Small intestine (tissue), 7 donors: ENCODE measurements around the gene PPP1R13B. TPM values are rescaled to one million over a fixed set of nuclear protein-coding genes. Genes with fewer than 3 reads are reported as not detected.

Experiments
- DNase-seq, 2 donors: peaks; one replicate each; pipeline versions ENCODE4 v3.0.0 to v3.0.0-alpha.2; 2013
- FAIRE-seq: peaks from 2 replicates; lab custom pipeline; 2012; peaks lifted over from hg19 to GRCh38; lab: Jason Lieb, UNC
- H3K27ac ChIP-seq, 3 donors: one replicate each; pipeline ENCODE4 v1.5.1; 2013; ENCODE audit warnings: low read length in 2 of 3, mild to moderate bottlenecking in 2 of 3, control low read depth in 1 of 3, inconsistent platforms in 1 of 3, low read depth in 1 of 3, moderate library complexity in 1 of 3
- H3K27me3 ChIP-seq, 3 donors: one replicate each; pipeline ENCODE4 v1.6.1; 2013; ENCODE audit warnings: low read length in 3 of 3, inconsistent platforms in 1 of 3; ENCODE audit not compliant: control insufficient read depth in 3 of 3, insufficient read depth in 3 of 3
- H3K36me3 ChIP-seq, 3 donors: one replicate each; pipeline ENCODE4 v1.6.1; 2013; ENCODE audit warnings: low read length in 3 of 3, inconsistent platforms in 1 of 3, low read depth in 1 of 3, mild to moderate bottlenecking in 1 of 3, moderate library complexity in 1 of 3; ENCODE audit not compliant: control insufficient read depth in 3 of 3, insufficient read depth in 2 of 3
- H3K4me1 ChIP-seq, 3 donors: one replicate each; pipeline ENCODE4 v1.6.1; 2013; ENCODE audit warnings: low read length in 2 of 3, inconsistent platforms in 1 of 3, low read depth in 1 of 3, mild to moderate bottlenecking in 1 of 3, moderate library complexity in 1 of 3; ENCODE audit not compliant: control insufficient read depth in 3 of 3, insufficient read depth in 2 of 3
- H3K4me3 ChIP-seq, 3 donors: one replicate each; pipeline ENCODE4 v1.5.1; 2013; ENCODE audit warnings: low read length in 3 of 3, control low read depth in 1 of 3, inconsistent platforms in 1 of 3, low read depth in 1 of 3, mild to moderate bottlenecking in 1 of 3, moderate library complexity in 1 of 3
- H3K9me3 ChIP-seq, 2 donors: one replicate each; pipeline ENCODE4 v1.6.1; 2013; ENCODE audit warnings: low read depth in 1 of 2, low read length in 1 of 2; ENCODE audit not compliant: control insufficient read depth in 2 of 2, insufficient read depth in 1 of 2
- WGBS, 3 donors: extraction: QIAGEN DNeasy Blood & Tissue Kit; methylation state at CpG; one replicate each; pipeline ENCODE4 v1.1.7; 2013; 5-methylcytosine and 5-hydroxymethylcytosine counted together
- polyA plus RNA-seq, 4 donors: library from polyadenylated mRNA; stranded (reverse) in 3 of 4; unstranded in 1 of 4; fragments of 200-250 nt in 3 of 4; fragments of 120-200 nt in 1 of 4; gene quantifications; one replicate each; pipeline versions ENCODE4 v1.2.1 to v1.2.3, GENCODE V29; 2013
- donor health status: healthy with polysubstance abuse.
- donor health status: control.
- donor health status: control.
- donor health status: Bipolar disorder and iron deficiency.
- donor health status: healthy.

Gene PPP1R13B
- polyA plus RNA-seq, 4 donors = 17.8 to 28.1 (median 23.3) TPM

DNA sequence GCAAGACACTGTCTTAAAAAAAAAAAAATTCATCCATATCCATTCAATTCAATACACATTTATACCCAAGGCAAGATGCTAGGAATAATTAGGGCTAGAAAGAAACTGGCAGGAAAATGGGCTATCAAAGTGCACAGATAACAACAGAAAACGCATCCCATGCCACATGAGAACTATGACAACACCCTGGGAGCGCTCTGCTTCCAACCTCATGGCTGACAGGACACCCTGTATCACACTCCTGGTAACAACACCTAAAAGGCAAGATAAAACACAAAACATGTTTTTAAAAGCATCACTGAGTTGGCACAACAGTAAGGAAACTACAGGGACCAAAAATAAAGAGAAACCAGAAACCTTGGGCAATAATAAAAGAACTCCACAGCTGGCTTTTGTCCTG is 76.9 kb downstream of the PPP1R13B start:
- peaks cover 2 to 8% (median 4%) of the 10 kb centered on the region in 3 donors for H3K36me3 ChIP-seq
- FAIRE-seq (no peak), DNase-seq (no peak)
- no peaks in the 10 kb centered on the region for H3K9me3 ChIP-seq
- no peak overlapping the region for H3K27ac ChIP-seq
- H3K4me3 ChIP-seq = no peak overlapping the region
- no peaks in the 10 kb centered on the region for H3K4me1 ChIP-seq
- WGBS, 3 donors = 88 to 94% (median 92%) methylated on average over 2 of the region's 2 CpGs
- no peaks in the 10 kb centered on the region for H3K27me3 ChIP-seq

DNA sequence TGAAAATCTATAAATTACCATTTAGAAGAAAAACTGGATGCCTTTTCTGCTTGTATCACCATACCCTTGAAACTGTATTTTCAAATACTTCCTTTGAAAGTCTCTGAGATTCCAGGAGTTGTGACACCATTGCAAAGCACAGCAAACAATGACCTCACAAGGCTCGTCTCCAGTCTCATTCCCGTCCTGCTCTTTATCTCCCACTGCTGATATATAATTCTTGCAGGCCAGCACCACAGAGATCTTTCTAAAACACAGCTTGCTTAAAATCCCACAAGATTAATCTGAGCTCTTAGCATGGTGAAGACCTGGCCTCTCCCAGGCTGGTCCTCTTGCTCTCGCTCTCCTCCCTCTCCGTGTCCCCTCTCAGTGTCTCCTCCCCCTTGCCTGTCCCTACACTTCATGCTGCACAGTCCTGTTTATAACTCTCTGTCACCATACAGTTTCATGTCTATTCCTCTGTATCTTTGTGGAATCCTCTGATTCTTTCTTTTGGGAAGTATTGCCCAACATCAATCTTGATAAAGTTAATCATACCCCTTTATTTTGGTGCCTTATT is 80.0 kb downstream of the PPP1R13B start:
- FAIRE-seq (no peak), DNase-seq (no peak)
- WGBS, 3 donors = 81 to 84% (median 82%) methylated on average over 4 of the region's 4 CpGs

DNA sequence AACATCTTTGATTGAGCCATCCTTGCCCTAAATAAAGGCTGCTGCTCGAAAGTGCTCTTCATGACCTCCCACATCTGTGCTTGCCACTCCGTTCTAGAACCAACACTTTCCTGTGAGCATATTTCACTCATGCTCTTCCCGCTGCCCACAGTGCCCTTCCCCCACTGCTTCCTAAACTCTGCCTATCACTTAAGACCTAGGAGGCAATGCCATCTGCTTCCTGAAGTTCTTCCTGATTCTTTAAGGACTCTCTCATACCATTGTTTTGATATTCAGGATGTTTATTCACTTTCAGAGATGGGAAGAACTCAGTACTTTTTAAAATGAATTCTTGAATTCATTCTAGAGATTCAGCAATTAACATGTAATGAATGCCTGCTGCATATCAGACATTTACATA is 81.8 kb downstream of the PPP1R13B start:
- Histone ChIP-seq H3K4me3 (no peak overlapping the region), H3K27ac (no peak overlapping the region)
- WGBS, 3 donors = 81 to 93% (median 90%) methylated on average over 3 of the region's 3 CpGs

More for the DNA sequence above, 80.0 kb downstream of the PPP1R13B start:
- Histone ChIP-seq H3K4me1 (no peaks in the 10 kb centered on the region), H3K4me3 (no peak overlapping the region), H3K27me3 (no peaks in the 10 kb centered on the region), H3K27ac (no peak overlapping the region), H3K9me3 (no peaks in the 10 kb centered on the region), H3K36me3 (peaks cover 3 to 6% (median 5%) of the 10 kb centered on the region in 3 donors)

DNA sequence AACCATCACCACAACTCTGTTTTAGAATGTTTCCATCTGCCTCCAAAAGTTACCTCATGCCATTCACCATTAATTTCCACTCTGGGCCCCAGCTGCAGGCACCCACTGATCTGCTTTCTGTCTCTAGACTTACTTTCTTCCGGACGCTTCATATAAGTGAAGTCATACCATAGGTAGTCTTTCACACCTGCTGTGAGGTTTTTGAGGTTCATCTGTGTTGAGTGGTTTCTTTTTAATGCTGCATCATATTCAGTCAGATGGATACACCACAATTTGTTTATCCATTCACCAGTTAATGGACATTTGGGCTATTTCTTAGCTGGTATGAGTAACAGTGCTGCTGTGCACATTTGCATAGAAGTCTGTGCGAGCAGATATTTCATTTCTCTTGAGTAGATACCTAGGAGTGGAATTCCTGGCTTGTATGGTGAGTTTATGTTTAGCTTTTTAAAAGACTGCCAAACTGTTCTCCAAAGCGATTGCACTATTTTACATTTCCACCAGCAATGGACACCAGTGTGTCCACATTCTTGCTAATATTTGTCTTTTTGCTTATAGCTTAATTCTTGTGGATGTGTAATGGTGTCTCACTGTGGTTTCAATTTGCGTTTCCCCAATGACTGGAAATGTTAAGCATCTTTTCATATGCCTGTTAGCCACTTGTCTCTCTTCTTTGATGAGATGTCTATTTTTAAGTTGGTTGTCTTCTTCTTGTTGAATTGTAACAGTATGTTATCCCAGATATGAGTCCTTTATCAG is 83.5 kb downstream of the PPP1R13B start:
- WGBS, 3 donors = 82 to 95% (median 89%) methylated on average over 5 of the region's 5 CpGs
- Histone ChIP-seq H3K9me3 (no peaks in the 10 kb centered on the region), H3K36me3 (peaks cover 3 to 8% (median 5%) of the 10 kb centered on the region in 3 donors), H3K4me1 (no peaks in the 10 kb centered on the region), H3K27me3 (no peaks in the 10 kb centered on the region), H3K4me3 (no peak overlapping the region), H3K27ac (no peak overlapping the region)
- no peak for DNase-seq
- no peak for FAIRE-seq

More for the DNA sequence above, 81.8 kb downstream of the PPP1R13B start:
- no peaks in the 10 kb centered on the region for H3K4me1 ChIP-seq
- no peaks in the 10 kb centered on the region for H3K9me3 ChIP-seq
- FAIRE-seq (no peak), DNase-seq (no peak)
- peaks cover 3 to 9% (median 5%) of the 10 kb centered on the region in 3 donors for H3K36me3 ChIP-seq
- no peaks in the 10 kb centered on the region for H3K27me3 ChIP-seq

DNA sequence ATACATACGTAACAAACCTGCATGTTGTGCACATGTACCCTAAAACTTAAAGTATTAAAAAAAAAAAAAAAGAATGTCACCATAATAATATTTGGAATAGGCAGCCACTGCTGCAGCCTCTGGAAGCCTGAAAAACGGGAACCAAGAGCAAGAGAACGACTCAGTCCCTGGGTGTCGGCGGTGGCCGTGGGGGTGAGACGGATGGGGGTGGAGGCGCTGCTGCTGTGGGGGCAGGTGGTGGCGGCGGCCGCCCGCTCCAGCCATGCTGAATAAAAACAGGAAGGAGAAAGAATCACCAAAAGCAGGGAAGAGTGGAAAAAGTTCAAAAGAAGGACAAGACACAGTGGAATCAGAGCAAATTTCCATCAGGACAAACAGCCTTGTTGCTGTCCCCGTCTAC is 84.8 kb downstream of the PPP1R13B start:
- H3K27ac ChIP-seq = no peak overlapping the region
- H3K27me3 ChIP-seq = no peaks in the 10 kb centered on the region
- DNase-seq (no peak), FAIRE-seq (no peak)
- no peaks in the 10 kb centered on the region for H3K9me3 ChIP-seq
- peaks cover 3 to 7% (median 5%) of the 10 kb centered on the region in 3 donors for H3K36me3 ChIP-seq
- 81 to 95% (median 86%) methylated on average over 13 of the region's 13 CpGs for WGBS, 3 donors
- H3K4me3 ChIP-seq = no peak overlapping the region
- H3K4me1 ChIP-seq = no peaks in the 10 kb centered on the region

DNA sequence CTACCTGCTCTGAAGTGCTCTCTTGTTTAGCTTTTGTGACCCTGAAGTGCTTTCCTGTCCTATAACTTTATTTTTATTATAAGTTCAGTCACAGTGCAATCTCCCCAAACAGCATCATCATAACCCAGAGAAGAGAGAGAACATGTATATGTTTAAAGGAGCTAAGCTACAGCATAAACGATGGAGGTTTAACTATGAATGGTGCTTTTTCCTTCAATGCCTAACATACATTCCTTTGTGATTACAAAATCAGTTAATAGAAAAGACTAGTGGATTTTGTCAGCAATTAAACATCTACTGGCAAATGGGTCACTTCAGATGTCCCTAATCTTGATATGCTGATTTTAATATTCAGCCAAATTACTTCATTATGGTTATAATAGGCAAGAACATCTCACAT is 85.3 kb downstream of the PPP1R13B start:
- FAIRE-seq (no peak), DNase-seq (no peak)
- 61 to 82% (median 76%) methylated on average over 1 of the region's 1 CpG for WGBS, 3 donors
- Histone ChIP-seq H3K27me3 (no peaks in the 10 kb centered on the region), H3K4me1 (no peaks in the 10 kb centered on the region), H3K36me3 (peaks cover 3 to 7% (median 6%) of the 10 kb centered on the region in 3 donors), H3K4me3 (no peak overlapping the region), H3K27ac (no peak overlapping the region), H3K9me3 (no peaks in the 10 kb centered on the region)

DNA sequence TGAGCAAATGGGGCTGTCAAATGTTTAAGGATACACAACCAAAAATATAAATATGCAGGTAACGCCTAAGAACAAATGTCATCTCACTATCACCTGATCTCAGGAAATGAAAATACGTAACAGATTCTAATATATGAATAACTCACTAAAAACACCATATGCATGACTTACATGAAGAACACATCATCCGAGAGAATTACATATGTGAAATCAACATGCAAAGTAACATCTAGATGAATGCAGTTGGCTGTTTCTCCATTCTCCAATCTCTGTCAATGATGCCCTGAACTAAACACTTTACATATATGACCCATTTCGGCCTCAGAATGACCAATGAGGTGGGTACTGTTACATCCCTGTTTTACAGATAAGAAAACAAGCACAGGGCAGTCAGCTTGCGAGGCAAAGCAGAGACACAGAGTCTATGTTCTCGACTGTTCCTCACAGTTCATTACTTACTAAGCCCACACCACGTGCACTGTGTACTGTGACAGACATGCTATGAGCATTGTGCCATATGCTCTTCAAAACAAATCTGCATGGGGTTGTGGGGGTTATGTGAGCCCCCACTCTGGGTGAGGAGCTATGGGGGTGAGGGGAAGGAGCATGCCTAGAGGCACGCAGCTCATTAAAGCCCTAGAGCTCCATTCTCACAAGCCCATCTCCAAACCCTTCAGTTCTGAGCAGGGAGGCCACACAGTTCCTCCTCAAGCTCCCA is 89.2 kb downstream of the PPP1R13B start:
- Histone ChIP-seq H3K27me3 (no peaks in the 10 kb centered on the region), H3K9me3 (no peaks in the 10 kb centered on the region), H3K4me1 (no peaks in the 10 kb centered on the region), H3K36me3 (peaks cover 0 to 15% (median 1%) of the 10 kb centered on the region in 3 donors), H3K4me3 (no peak overlapping the region), H3K27ac (no peak overlapping the region)
- no peak for FAIRE-seq
- WGBS, 3 donors = 93 to 95% (median 95%) methylated on average over 8 of the region's 8 CpGs
- DNase-seq = no peak

DNA sequence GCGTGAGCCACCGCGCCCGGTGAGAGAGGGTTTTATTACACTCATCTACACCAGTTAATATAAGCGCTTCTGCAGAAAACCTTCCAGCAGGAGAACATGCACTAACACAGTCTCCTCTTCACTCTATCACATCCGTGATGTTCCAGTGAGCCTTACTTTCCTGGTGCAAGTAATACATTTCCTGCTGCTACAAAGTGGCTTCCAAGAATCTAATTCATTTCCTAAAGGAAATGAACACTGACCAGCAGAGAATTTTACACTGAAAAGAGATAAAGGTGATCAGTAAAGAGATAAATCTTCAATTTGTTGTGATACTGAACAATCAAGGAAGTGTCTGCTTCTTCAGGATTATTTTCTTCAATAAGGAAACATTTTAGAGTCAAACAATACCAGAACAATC is 92.3 kb downstream of the PPP1R13B start:
- 85 to 92% (median 87%) methylated on average over 6 of the region's 6 CpGs for WGBS, 3 donors
- no peak for FAIRE-seq
- Histone ChIP-seq H3K27ac (no peak overlapping the region), H3K4me3 (no peak overlapping the region), H3K27me3 (no peaks in the 10 kb centered on the region), H3K36me3 (peaks cover 0 to 17% (median 3%) of the 10 kb centered on the region in 3 donors), H3K4me1 (no peaks in the 10 kb centered on the region), H3K9me3 (no peaks in the 10 kb centered on the region)
- DNase-seq = no peak
